ENCODE results near the gene DBF4. TPM values are rescaled to one million over a fixed set of nuclear protein-coding genes. Genes with fewer than 3 reads are reported as not detected.

Gene DBF4
- total and polyA plus RNA-seq, 3 donors from 2014 or later = 72.5 to 106 (median 85.5) TPM

- Histone ChIP-seq H3K4me1 (no peaks in the 10 kb centered on the region), H3K27ac (no peak overlapping the region), H3K9me3 (no peaks in the 10 kb centered on the region), H3K4me3 (no peak overlapping the region), H3K27me3 (no peaks in the 10 kb centered on the region), H3K36me3 (ENCODE audit: low read depth, missing control alignments) (no peaks in the 10 kb centered on the region)
- no peak for DNase-seq
- intact Hi-C loops (cut with DNase I; ENCODE audit: low total_unique reads) = no loop called here
- WGBS, 2 donors = 61 to 68% methylated on average over 5 to 6 of the region's 6 CpGs
- TF ChIP-seq POLR2A (IDR thresholded peaks at IDR 0.05) = no peak
- TF ChIP-seq, protein P1, sequence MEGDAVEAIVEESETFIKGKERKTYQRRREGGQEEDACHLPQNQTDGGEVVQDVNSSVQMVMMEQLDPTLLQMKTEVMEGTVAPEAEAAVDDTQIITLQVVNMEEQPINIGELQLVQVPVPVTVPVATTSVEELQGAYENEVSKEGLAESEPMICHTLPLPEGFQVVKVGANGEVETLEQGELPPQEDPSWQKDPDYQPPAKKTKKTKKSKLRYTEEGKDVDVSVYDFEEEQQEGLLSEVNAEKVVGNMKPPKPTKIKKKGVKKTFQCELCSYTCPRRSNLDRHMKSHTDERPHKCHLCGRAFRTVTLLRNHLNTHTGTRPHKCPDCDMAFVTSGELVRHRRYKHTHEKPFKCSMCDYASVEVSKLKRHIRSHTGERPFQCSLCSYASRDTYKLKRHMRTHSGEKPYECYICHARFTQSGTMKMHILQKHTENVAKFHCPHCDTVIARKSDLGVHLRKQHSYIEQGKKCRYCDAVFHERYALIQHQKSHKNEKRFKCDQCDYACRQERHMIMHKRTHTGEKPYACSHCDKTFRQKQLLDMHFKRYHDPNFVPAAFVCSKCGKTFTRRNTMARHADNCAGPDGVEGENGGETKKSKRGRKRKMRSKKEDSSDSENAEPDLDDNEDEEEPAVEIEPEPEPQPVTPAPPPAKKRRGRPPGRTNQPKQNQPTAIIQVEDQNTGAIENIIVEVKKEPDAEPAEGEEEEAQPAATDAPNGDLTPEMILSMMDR (IDR thresholded peaks at IDR 0.05) = no peak
Observed at GRCh38 chr7:87926581-87927461, 50.5 kb downstream of the DBF4 start.

DNA sequence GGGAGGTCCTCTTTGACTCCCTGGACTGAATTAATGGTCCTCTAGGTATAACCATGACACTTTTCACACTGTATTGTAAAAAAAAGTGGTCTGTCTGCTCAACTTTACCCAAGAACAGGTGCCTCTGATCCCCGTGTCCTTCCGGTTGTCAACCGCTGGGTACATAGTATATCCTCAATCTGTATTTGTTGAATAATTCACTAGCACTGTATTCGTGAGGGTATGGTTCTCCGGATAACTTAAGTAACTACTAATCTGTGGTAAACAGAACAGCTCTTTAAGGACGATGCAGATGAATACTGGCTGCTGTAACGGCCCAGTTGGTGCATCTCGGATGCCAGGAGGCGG, 57.3 kb downstream of the DBF4 start:
- intact Hi-C loops (cut with DNase I; ENCODE audit: low total_unique reads) = no loop called here
- no peak overlapping the region for H3K27ac ChIP-seq
- no peaks in the 10 kb centered on the region for H3K27me3 ChIP-seq
- peak overlapping the region; percentile 68 to 74 for H3K4me3 ChIP-seq
- peaks cover 4% of the 10 kb centered on the region for H3K4me1 ChIP-seq
- no peaks in the 10 kb centered on the region for H3K9me3 ChIP-seq
- 8 to 9% methylated on average over 9 of the region's 9 CpGs for WGBS, 2 donors
- TF ChIP-seq POLR2A (IDR thresholded peaks at IDR 0.05) = no peak
- TF ChIP-seq, protein P1 (IDR thresholded peaks at IDR 0.05) = no peak
- H3K36me3 ChIP-seq (ENCODE audit: low read depth, missing control alignments) = no peaks in the 10 kb centered on the region
- DNase-seq = no peak

- intact Hi-C loops (cut with DNase I; ENCODE audit: low total_unique reads) = no loop called here
- TF ChIP-seq, protein P1 (IDR thresholded peaks at IDR 0.05) = no peak
- no peak for TF ChIP-seq POLR2A (IDR thresholded peaks at IDR 0.05)
- Histone ChIP-seq H3K4me1 (peaks cover 4% of the 10 kb centered on the region), H3K9me3 (no peaks in the 10 kb centered on the region), H3K36me3 (ENCODE audit: low read depth, missing control alignments) (no peaks in the 10 kb centered on the region), H3K4me3 (peak within 1 kb of the TSS; percentile 68 to 74), H3K27ac (no peak within 1 kb of the TSS), H3K27me3 (no peaks in the 10 kb centered on the region)
- DNase-seq = peak; percentile 91
- WGBS, 2 donors = 1% methylated on average over 30 to 66 of the region's 70 CpGs
Observed at GRCh38 chr7:87933953-87934698, 57.8 kb downstream of the DBF4 start, which contains the start of gene ADAM22. ADAM22 (plus strand) TSS chr7:87934251; CDS start chr7:87934466, 215 bp downstream.

DNA sequence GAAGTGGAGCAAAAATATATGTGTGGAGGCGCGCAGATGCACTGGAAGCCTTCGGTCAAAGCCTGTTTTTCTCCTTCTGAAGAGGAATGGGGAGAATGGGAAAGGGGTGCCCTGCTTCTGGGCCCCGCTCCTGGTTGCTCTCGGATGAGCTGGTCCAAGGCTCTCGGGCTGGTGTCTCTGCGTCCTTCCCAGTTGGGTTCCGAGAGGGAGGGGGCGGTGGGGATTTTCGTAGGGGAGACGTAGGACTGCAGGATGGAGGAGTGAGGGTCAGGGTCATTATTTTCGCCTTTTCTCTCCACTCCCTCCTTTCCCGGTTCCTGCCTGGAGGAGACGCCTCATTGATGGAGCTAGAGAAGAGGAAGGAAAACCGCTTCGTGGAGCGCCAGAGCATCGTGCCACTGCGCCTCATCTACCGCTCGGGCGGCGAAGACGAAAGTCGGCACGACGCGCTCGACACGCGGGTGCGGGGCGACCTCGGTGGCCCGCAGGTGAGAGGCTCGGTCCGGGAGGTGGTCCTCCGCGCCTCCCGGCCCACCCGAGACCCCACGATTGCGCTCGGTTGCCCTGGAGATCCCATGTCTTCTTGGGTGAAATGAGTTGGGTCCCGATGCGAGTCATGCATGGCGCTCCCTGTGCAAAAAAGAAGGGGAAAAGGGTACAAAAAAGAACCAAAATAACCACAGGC, 58.5 kb downstream of the DBF4 start:
- H3K27me3 ChIP-seq = no peaks in the 10 kb centered on the region
- H3K4me3 ChIP-seq = peak overlapping the region; percentile 68 to 74

More for the DNA sequence above, 58.5 kb downstream of the DBF4 start:
- peaks cover 4% of the 10 kb centered on the region for H3K4me1 ChIP-seq
- no peaks in the 10 kb centered on the region for H3K9me3 ChIP-seq
- no peaks in the 10 kb centered on the region for H3K36me3 ChIP-seq (ENCODE audit: low read depth, missing control alignments)
- intact Hi-C loops (cut with DNase I; ENCODE audit: low total_unique reads) = no loop called here
- TF ChIP-seq, protein P1 (IDR thresholded peaks at IDR 0.05) = no peak
- no peak for TF ChIP-seq POLR2A (IDR thresholded peaks at IDR 0.05)
- no peak overlapping the region for H3K27ac ChIP-seq
- WGBS, 2 donors = 0 to 3% methylated on average over 28 to 46 of the region's 47 CpGs
- peak; percentile 25 for DNase-seq
